Neutrophil (primary cell): ENCODE measurements around the gene CPLX1.

ENCODE experiments used
- H3K27ac ChIP-seq: fragments of 200-600 bp; sonication (generic); 2 replicates; pipeline ENCODE4 v1.5.1; 2016; ENCODE audit warnings: mild to moderate bottlenecking, moderate library complexity
- H3K27me3 ChIP-seq: fragments of 200-600 bp; sonication (generic); 2 replicates; pipeline ENCODE4 v1.6.0; 2016; ENCODE audit warnings: mild to moderate bottlenecking
- H3K36me3 ChIP-seq: fragments of 200-600 bp; sonication (generic); 2 replicates; pipeline ENCODE4 v1.5.1; 2017
- H3K4me1 ChIP-seq, 2 experiments: fragments of 200-600 bp in 1 of 2; sonication (generic) in 1 of 2; 1 replicate in 1 of 2; 2 replicates in 1 of 2; pipeline versions ENCODE4 v1.5.1 to v1.6.1; 2013 to 2016; ENCODE audit warnings: low read depth in 1 of 2, low read length in 1 of 2, mild to moderate bottlenecking in 1 of 2, moderate library complexity in 1 of 2; ENCODE audit not compliant: control insufficient read depth in 1 of 2, insufficient read depth in 1 of 2
- H3K4me3 ChIP-seq, 2 experiments: fragments of 200-600 bp in 1 of 2; sonication (generic) in 1 of 2; 1 replicate in 1 of 2; 2 replicates in 1 of 2; pipeline ENCODE4 v1.5.1; 2013 to 2016; ENCODE audit warnings: low read depth in 1 of 2, low read length in 1 of 2, mild to moderate bottlenecking in 1 of 2, moderate library complexity in 1 of 2
- H3K9me3 ChIP-seq: fragments of 200-600 bp; sonication (generic); 2 replicates; pipeline ENCODE4 v1.5.1; 2016
- CTCF ChIP-seq: fragments of 200-600 bp; sonication (generic); IDR thresholded peaks from 2 replicates; pipeline ENCODE4 v1.5.1; 2016; ENCODE audit warnings: antibody characterized with exemption

The CPLX1 gene

GRCh38 chr4:855880-856224 is 29.9 kb upstream of the CPLX1 start:
- Histone ChIP-seq H3K9me3 (no peaks in the 10 kb centered on the region), H3K36me3 (peaks cover 95% of the 10 kb centered on the region), H3K27me3 (no peaks in the 10 kb centered on the region), H3K4me3 (no peak overlapping the region), H3K27ac (no peak overlapping the region), H3K4me1 (no peaks in the 10 kb centered on the region)
- TF ChIP-seq CTCF, result no peak

GRCh38 chr4:854356-854755 is 28.4 kb upstream of the CPLX1 start:
- no peak for TF ChIP-seq CTCF
- Histone ChIP-seq H3K27me3 (no peaks in the 10 kb centered on the region), H3K36me3 (peaks cover 95% of the 10 kb centered on the region), H3K27ac (no peak overlapping the region), H3K4me1 (no peaks in the 10 kb centered on the region), H3K9me3 (no peaks in the 10 kb centered on the region), H3K4me3 (no peak overlapping the region)

GRCh38 chr4:853416-853781 is 27.5 kb upstream of the CPLX1 start:
- Histone ChIP-seq H3K36me3 (peaks cover 95% of the 10 kb centered on the region), H3K4me3 (no peak overlapping the region), H3K4me1 (no peaks in the 10 kb centered on the region), H3K9me3 (no peaks in the 10 kb centered on the region), H3K27me3 (no peaks in the 10 kb centered on the region), H3K27ac (no peak overlapping the region)
- no peak for TF ChIP-seq CTCF

GRCh38 chr4:851701-852430 is 25.9 kb upstream of the CPLX1 start:
- H3K27ac ChIP-seq, result no peak overlapping the region
- no peaks in the 10 kb centered on the region for H3K4me1 ChIP-seq
- peaks cover 91% of the 10 kb centered on the region for H3K36me3 ChIP-seq
- no peak overlapping the region for H3K4me3 ChIP-seq
- no peak for TF ChIP-seq CTCF
- H3K27me3 ChIP-seq, result no peaks in the 10 kb centered on the region
- no peaks in the 10 kb centered on the region for H3K9me3 ChIP-seq

GRCh38 chr4:850323-850945 is 24.5 kb upstream of the CPLX1 start:
- peaks cover 76% of the 10 kb centered on the region for H3K36me3 ChIP-seq
- no peak overlapping the region for H3K4me3 ChIP-seq
- TF ChIP-seq CTCF, result no peak
- no peaks in the 10 kb centered on the region for H3K4me1 ChIP-seq
- no peak overlapping the region for H3K27ac ChIP-seq
- H3K9me3 ChIP-seq, result peaks cover 4% of the 10 kb centered on the region
- H3K27me3 ChIP-seq, result no peaks in the 10 kb centered on the region
